Measurements from ENCODE around the gene SLC22A23.
"Not testable (repeated sequence)": the region's sequence is repeated elsewhere in the genome, so short reads cannot be mapped to it uniquely, and the experiment has no call there.

SLC22A23 gene

DNA sequence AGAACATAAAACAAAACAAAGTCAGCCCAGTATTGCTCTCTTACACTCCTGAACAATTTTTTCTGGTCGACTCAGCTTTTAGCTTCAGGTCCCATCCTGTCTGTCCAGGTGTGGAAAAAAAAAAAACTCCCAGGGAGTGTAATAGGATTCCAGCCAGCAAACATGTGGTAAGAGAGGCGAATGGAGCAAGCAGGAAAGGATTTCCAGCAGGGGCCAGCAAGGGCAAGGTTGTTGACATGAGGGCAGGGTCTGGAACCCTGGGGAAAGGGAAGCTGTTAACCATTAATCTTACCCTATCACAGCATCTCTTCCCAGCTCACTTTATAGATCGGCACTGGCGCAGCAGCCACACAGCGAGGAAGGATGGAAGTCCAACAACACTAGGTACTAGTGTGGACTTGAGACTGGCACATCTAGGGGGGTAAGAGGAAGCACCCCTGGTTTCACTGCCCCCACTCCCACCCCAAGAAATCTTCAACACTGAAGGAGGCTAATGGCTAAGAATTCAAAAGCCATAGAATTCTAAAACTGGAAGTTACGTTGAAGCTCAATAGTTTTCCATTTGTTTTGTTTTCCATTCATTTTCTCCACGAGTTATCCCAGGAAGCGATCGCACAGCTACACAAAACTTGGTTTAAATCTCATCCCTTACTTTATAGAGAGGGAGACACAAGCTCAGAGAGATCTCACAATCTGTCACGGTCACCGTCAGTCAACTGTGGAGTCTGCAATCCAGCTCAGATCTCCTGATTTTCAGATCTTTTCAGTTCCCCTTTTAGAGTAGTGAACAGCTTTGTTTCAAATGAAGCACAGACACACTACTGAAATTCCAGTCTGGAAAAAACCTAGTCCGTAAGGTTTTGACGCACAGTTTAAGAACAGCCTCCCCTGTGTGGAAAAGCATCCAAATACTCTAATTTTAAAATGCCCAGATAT, 53.3 kb downstream of the SLC22A23 start:
- DNase-seq, result no peak

- no peak for DNase-seq
These were observed 54.3 kb downstream of the SLC22A23 start for GRCh38 chr6:3402310-3403237.

DNA sequence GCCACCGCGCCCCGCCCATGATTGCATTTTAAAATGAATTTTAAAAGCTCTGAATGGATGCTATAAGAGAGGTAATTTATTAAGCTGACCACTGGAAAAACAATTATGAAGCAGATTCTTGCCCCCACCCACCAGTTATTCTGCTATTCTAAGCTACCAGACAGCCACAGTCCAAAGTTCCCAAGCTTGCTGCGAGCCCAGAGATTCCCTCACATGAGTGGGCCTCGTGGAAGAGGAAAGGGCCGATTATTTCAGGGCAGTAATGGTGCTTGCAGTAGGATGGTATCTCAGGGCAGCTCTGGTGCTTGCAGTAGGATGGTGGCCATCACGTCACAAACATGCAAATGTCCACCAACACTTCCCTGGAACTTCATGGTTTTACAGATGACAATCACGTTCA, 56.7 kb downstream of the SLC22A23 start:
- no peak for DNase-seq

- no peak for DNase-seq
These were observed 57.8 kb downstream of the SLC22A23 start for GRCh38 chr6:3398755-3399696.

DNA sequence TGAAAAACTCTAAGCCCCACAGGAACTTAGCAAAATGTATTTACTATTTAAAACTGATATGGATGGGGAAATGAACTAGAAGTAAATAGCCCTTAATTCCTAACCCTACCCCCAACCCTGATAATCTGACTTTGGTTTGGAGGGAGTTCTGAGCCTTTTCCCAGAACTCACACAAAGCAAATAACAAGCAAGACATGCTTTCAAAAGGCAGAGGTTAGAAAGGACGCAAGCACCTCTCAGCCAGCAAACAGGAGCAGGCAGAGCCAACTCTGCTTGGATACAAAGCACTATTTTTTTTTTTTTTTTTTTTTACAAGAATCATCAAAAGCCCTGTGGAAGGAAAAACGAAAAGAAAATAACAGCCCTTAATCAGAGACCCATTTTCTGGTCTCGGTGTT, 58.7 kb downstream of the SLC22A23 start:
- DNase-seq, result no peak

GRCh38 chr6:3397229-3398164, 59.4 kb downstream of the SLC22A23 start:
- no peak for DNase-seq

GRCh38 chr6:3396503-3397180, 60.2 kb downstream of the SLC22A23 start:
- no peak for DNase-seq

- DNase-seq, result no peak
These were observed 62.2 kb downstream of the SLC22A23 start for GRCh38 chr6:3394671-3395070.

GRCh38 chr6:3393836-3394202, 63.0 kb downstream of the SLC22A23 start:
- no peak for DNase-seq

GRCh38 chr6:3392930-3393835, 63.7 kb downstream of the SLC22A23 start:
- DNase-seq, result no peak

- no peak for DNase-seq
These were observed 64.9 kb downstream of the SLC22A23 start for GRCh38 chr6:3391902-3392458.

DNA sequence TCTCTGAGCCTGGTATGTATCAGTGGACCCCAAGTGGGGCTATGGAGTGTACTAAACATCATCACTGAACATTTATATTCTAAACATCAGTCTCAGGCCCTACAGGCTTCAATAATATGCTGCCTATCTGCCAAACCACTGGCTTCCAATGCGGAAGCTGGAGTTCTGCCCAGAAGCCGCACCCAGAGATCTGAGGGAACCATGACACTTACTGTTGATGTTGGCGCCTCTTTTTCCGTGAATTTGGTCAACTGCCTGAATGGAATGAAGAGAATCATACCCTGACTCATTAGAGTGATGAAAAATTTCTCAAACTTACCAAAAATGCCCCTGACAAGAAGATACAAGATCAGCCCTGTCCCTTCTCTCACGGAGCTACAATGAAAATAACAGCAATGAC, 66.2 kb downstream of the SLC22A23 start:
- DNase-seq, result no peak

DNA sequence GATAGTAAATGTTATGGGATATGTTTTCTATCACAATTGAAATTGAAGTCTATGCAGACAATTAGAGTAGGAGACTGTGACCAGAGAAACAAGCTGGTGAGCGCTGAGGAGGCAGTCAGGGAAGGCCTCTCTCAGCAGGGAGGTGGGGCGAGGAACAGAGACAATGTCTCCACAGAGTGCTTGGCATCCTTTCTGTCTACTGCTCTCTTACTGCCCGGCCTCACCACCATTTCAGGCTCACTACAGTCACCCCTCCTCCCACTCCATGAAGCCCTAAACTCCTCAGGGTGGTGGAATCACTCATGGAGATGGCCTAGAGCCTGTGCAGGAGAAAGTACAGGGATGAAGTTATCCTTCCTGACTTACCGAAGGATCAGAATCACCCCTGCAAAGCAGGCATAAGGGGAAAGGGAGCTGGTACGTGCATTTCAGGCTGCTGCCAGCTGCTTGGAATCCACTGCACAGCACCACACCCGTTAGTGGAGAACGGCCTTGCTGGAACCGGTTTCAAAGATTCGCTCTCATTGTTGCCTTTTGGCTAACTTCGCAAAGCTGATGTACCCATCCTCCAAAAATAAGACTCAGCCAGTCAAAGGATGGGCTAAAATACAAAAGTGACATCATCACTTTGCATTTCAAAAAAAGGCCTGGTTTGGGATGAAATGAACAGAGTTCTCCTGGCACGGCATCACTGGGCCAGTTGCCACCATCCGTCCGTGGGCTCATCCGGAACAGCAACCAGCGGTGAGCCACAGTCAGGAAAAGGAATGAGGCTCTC, 67.3 kb downstream of the SLC22A23 start:
- no peak for DNase-seq

DNA sequence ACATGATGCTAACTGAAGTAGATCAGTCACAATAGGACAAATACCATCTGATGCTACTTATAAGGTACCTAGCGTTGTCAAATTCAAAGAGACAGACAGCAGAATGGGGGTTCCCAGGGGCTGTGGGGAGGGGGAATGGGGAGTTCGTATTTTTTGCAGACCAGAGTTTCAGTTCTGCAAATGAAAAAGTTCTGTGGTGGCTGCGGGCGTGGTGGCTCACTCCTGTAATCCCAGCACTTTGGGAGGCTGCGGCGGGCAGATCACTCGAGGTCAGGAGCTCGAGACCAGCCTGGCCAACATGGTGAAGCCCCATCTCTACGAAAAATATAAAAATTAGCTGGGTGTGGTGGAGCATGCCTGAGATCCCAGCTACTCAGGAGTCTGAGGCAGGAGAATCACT, 68.1 kb downstream of the SLC22A23 start:
- no peak for DNase-seq

DNA sequence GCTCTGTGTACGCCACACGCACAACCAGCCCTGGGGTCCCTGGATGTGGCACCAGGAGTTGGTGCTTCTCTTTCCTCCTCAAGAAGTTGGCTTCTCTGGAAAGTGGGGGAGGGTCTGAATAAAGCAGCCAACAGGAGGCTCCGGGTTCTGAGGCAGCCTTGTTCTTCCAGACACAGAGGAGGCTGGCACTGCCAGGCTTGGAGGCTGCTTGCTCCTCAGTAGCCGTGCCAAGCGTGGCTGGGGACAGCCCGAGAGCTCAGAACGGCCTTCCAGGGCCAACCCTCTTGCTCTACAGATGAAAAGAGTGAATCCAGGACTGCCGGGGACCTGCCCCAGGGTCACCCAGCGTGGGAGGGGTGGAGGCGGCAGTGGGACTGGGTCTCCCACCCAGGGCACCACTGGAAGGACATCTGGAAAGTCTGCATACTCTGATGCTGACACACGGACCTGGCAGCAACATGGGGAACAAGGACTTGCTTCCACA, 70.4 kb downstream of the SLC22A23 start:
- DNase-seq, result no peak

GRCh38 chr6:3385660-3386151, 71.1 kb downstream of the SLC22A23 start:
- no peak for DNase-seq

- not testable (repeated sequence) for DNase-seq
These were observed 71.7 kb downstream of the SLC22A23 start for GRCh38 chr6:3385181-3385580.
